ENCODE results near the gene MTHFR. TPM values are rescaled to one million over a fixed set of nuclear protein-coding genes. Genes with fewer than 3 reads are reported as not detected.

MTHFR gene
- total RNA-seq, 2 experiments from 2014 or later = 9.9 to 12.4 TPM

DNA sequence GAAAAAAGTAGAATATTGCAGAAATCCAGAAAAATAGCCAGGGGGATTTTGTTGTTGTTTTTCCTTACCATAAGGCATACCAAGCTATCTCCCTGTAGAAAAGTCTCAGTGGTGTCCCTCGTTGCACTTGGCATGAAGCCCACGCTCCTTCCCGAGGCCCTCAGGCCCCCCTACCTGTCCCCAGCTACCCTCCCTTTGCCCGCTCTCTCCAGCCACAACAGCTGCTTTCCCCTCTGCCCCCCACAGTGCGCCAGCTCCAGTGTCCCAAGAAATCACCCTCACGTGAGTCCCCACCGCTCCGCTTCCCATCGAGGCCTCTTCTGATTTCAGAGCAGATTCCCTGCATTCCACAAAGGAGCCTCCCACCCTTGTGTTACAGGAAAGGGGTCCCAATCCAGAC is 61.5 kb downstream of the MTHFR start:
- CTCF ChIA-PET = interaction anchor here (1.4 kb wide), 1 partner anchor 23 kb away, joined by 4 read pairs; no protein-coding TSS in a partner anchor
- POLR2A ChIA-PET = no interaction called here

DNA sequence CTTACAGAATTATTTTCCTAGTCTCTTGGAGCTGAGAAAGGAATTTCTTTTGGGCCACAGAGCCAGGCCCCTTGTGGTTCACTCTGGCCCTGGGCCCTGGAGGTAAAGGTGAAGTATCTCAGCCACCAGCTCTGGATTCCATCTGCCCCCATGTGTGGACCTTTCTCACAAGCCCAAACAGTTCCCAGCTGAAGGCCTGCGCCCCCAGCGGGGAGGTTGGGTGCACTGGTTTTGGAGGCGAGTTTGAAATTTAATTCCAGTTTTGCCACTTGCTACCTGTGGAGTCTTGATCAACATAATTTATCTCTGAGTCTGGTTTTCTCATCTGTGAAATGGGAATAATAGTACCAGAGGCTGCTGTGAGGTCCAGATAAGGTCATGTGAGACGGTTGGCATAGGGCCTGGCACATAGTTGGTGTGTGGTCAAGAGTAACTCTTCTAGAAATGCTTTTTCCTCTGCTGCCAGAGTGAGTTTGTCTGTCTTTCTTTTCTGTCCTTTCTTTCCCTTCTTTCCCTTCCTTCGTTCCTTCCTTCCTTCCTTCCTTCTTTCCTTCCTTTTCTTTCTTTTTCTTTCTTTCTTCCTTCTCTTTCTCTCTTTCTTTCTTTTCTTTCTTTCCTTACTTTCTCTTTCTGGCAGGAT is 63.7 kb downstream of the MTHFR start:
- POLR2A ChIA-PET = no interaction called here
- CTCF ChIA-PET = no interaction called here

DNA sequence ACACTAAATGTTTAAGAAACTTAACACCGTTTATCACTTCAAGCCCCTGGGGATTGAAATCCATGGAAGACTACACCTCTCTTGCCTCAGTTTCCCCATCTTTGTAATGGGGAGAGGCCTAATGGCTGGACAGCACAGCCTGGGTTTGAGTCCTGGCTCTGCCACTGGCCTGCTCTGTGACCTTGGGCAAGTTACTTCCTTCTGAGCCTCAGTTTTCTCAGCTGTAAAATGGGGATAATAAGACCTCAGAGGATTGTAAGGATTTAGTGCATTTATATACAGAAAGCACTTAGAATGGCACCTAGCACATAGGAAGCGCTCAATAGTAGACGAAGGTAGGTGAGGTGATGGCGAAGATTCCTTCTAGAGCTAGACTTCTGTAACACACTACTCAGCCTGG is 64.3 kb downstream of the MTHFR start:
- ChIA-PET CTCF (interaction anchor here (1.5 kb wide), 1 partner anchor 97 kb away, joined by 4 read pairs; no protein-coding TSS in a partner anchor), POLR2A (no interaction called here)

DNA sequence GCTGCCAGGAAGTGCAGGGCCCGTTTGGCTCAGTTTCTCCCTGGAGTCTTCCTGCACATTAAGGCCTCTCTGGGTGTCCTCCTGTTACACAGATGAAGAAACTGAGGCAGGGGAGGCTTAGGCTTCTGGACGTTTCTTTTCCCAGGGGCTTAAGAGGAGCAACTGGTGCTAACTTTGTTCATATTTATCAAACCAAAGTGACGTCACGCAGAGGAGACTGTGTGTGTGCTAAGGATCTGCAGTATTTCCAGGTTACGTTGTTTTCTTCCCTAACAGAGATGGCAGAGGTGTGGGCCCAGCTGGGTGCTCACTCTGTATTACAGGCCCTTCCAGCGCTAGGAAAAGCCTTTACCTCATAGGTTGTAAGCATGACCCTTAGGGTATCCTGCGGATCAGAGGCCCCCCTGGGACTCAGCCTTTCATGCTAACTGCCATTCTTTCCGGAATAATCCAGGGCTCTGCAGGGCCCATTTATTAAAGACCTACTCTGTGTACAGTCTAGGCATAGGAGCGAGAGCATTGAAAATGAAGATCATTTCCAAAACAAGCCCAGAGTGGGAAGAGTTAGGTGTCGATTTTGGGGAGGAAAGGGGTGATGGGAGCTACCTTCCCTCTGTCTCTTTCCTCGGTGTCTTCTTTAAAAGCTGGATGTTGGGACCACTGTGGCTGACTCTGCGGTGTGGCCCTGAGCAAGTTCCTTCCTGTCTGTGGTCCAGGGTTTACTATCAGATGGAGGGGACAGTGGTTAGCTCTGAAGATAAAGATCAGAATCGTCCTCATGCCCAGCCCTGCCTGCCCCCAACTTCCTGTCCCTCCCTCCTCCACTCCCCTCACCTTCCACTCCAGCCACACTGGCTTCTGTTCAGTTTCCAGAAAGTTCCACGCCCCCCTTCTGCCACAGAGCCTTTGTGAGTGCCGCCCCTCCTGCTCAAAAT is 65.2 kb downstream of the MTHFR start:
- CTCF ChIA-PET = interaction anchor here (1.4 to 1.5 kb wide), 2 partner anchors 21 to 98 kb away, joined by 3 to 4 read pairs; no protein-coding TSS in a partner anchor
- POLR2A ChIA-PET = interaction anchor here (0.8 kb wide), 1 partner anchor 167 kb away, joined by 3 read pairs; no protein-coding TSS in a partner anchor

DNA sequence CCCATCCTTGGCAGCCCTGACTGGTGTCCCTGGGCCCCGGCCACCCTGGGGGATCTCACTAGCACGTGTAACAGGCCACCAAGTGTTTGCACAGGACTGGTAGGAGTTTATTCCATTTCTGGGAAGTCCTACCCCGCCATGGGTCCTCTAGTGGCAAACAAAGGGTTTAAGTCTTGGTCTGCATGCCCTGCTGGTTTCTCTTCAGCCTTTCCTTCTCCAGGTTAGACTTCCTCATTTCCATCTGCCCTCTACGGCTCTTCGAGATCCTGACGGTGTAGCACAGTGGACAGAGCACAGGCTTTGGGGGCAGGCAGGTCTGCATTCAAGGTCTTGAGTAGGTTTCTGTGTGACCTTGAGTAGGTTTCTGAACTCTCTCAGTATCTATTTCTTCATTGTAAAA is 67.0 kb downstream of the MTHFR start:
- ChIA-PET POLR2A (no interaction called here), CTCF (no interaction called here)

DNA sequence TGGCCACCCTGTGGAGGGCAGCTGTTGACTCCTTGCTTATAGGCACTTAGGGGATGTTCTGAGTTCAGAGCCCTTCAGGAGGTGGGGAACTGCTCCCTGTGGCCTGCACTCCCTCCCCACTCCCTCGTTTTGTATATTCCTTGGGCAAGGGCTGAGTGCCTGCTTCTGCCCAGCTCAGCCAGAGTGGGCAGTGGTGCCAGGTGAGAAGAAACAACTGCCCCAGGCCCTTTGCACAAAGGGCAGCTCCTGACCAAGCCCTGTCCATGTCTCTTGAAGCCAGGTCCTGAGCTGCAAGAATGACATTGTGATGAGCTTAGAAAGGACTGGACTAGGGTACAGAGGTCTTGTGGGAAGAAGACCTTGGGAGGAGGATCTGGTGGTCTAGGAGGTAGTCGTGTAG is 67.7 kb downstream of the MTHFR start:
- CTCF ChIA-PET = no interaction called here
- POLR2A ChIA-PET = no interaction called here

DNA sequence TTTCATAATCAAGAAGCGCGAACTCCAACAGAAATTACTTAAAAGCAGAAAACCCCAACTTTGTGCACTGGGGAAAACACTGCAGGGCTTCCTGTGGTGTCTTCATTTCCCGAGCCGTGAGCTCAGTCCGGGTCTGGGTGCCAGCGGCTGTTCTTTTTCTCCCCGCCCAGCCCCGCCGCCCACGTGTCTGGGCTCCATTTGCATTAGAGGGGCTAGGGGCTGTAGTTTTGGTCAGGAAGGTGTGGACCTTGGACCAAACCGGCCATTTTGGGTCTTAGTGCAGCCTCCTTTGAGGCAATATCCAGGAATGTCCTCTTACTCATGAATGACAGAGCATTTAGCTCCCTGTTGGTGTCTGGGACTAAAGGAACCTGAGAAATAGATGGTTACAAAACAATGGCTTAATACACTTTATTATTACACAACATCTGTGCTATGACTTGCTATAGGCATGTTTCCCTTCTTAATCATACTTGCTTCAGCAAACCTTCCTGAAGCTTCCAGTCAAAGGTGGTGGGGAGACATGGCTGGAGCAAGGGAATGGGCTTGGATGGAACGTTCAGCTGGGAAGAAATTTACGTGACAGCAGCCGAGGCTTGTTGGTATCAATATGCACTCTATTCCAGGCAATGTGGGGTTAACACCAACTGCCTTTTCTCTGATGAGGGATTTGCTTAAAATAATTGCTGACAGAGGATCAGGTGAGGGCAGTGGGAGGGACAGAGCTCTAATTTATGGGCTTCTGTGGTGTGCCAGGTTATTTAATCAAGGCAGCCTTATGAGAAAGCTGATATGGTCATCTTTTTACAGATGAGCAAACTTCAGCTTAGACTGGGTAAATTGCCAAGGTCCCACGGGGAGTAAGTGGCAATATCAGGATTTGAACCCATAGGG is 68.8 kb downstream of the MTHFR start:
- ChIA-PET POLR2A (interaction anchor here (0.6 to 1.7 kb wide), 2 partner anchors 68 to 172 kb away, joined by 3 to 4 read pairs; no protein-coding TSS in a partner anchor), CTCF (interaction anchor here (0.8 to 1.3 kb wide), 3 partner anchors 17 to 91 kb away, joined by 3 to 4 read pairs (median 3); no protein-coding TSS in a partner anchor)

DNA sequence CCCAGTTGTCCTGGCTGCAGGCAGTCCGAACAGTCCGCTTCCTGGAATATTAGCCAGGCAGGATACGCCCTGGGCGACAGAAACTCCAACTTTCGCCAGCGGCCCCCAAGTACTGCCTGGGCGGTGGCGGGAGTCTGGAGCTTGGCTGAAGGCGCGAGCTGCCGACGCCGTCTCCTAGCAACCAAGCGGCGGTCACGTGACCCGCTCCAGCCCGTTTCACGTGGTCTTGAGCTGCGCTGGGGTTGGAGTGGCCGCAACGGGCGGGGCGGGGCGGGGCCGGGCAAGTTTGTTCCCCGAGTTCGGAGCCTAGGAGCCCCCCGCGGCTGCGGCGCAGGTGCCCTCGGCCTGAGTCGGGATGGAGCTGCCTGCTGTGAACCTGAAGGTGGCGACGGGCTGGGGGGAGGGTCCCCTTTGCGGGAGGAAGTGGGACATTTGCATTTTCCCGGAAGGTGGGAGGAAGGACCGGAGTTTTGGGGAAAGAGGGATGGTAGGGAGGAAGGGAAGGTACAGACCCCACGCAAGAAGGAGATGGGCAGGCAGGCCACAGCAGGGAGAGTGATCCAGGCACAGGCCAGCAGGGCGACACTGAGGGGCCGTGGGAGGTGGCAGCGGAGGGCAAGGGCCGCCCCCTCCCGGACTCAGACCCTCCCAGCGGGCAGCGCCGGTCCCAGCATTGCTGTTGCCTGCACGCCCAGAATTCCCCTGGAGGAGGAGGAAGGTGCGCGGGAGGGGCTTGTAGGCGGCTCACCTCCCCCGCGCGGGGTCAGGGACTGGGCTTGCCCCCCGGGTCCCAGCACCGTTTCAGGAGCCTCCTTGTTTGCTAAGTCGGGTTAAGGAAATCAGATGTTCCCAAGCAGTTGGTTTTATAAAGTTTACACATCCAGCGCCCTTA is 69.7 kb downstream of the MTHFR start, which contains the start of gene AGTRAP:
TSS of gene AGTRAP (plus strand) at position 283 of the 892 bp plus-strand sequence. CDS start at position 356, 73 bp downstream.
- ChIA-PET CTCF (interaction anchor here (0.6 to 2.5 kb wide), 8 partner anchors 9 to 91 kb away, joined by 3 to 13 read pairs (median 3); no protein-coding TSS in a partner anchor), POLR2A (interaction anchor here (0.9 to 1.7 kb wide), 2 partner anchors 17 to 173 kb away, joined by 3 to 4 read pairs; no protein-coding TSS in a partner anchor)

Other genes starting within 250 kb of the MTHFR start
- 1 to 10 TPM; 1.3 to 1.8 TPM for gene FBXO2, start 151.5 kb downstream of the MTHFR start, total RNA-seq
- gene FBXO44, start 151.1 kb downstream of the MTHFR start, total RNA-seq = 10 to 100 TPM; 15.5 to 15.7 TPM
- 1 to 10 TPM; 7.1 to 7.7 TPM for gene FBXO6, start 141.8 kb downstream of the MTHFR start, total RNA-seq
- 10 to 100 TPM; 70.2 to 73.5 TPM for gene MAD2L2, start 124.8 kb downstream of the MTHFR start, total RNA-seq
- gene DRAXIN, start 114.3 kb downstream of the MTHFR start, total RNA-seq = under 1 TPM; 0.06 to 0.08 TPM
- gene AGTRAP, start 69.8 kb downstream of the MTHFR start, total RNA-seq = 10 to 100 TPM in 1 of 2 experiments, 1 to 10 TPM in 1; 9.7 to 11.0 TPM
- not detected for gene C1orf167, start 43.8 kb downstream of the MTHFR start, total RNA-seq
- gene CLCN6, start 227 bp upstream of the MTHFR start, total RNA-seq = 10 to 100 TPM in 1 of 2 experiments, 1 to 10 TPM in 1; 9.7 to 10.5 TPM
- gene NPPA, start 41.8 kb upstream of the MTHFR start, total RNA-seq = not detected
- gene NPPB, start 53.0 kb upstream of the MTHFR start, total RNA-seq = not detected
- 10 to 100 TPM; 31.3 to 32.2 TPM for gene KIAA2013, start 120.5 kb upstream of the MTHFR start, total RNA-seq
- 10 to 100 TPM; 28.5 to 29.6 TPM for gene PLOD1, start 128.8 kb upstream of the MTHFR start, total RNA-seq
- gene MFN2, start 174.5 kb upstream of the MTHFR start, total RNA-seq = 10 to 100 TPM; 85.9 to 92.6 TPM
- 10 to 100 TPM; 29.8 to 30.0 TPM for gene MIIP, start 213.5 kb upstream of the MTHFR start, total RNA-seq